Measurements from ENCODE around the gene WNT3. TPM values are rescaled to one million over a fixed set of nuclear protein-coding genes. Genes with fewer than 3 reads are reported as not detected.
A peak's percentile ranks its signal among the peaks of the same experiment; 100 is the strongest.

The WNT3 gene
- total and polyA plus RNA-seq, 4 donors, result 0.74 to 2.9 (median 1.4) TPM

DNA sequence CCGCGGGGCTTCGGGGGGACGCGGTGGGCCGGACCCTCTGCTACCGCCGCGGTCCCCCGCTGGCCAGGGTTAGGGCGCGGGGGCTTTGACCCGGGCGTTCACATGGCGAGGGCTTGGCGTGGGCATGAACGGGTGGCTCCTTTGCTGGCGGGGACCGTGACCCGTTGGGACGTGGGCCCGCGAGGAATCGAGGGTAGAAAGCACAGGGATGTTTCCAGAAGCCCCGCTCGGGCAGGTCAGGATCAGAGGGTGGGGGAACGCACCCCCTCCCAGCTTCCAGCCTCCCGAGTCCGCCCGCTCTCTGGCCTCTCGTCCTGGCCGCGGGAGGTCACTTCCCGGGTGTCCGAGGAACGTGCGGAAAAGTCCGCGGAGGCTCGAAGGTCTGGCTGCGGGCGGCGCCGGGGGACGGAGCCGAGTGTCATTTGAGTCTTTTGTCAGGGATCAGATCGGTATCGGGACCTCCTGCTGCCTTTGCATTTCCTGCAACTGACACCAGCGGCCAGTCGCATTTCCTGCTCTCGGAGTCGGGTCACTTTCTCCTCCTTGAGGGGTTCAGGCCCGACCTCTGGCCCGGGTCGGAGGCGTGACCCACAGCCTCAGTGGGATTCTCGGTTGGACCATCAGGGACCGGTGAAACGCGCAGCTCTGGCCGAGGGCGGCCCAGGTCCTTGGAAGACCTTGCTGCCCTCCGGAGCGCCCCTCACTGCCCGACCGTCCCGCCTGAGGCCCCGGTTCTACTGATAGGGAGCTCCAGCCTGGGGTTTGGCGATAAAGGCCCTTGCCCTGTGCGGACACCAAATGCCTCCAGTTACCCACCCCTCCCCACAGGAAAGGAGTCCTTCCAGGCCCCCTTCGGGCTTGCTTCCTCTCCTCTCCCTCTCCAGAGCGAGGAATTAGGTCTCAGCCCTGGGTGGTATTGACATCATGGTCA lies 702 bp upstream of the WNT3 start:
- H3K9ac ChIP-seq (ENCODE audit: insufficient read depth in 1 of 2, low read length in 2 of 2), result no peak overlapping the region
- peak in 1 of 3 donors; percentile 28 for DNase-seq

DNA sequence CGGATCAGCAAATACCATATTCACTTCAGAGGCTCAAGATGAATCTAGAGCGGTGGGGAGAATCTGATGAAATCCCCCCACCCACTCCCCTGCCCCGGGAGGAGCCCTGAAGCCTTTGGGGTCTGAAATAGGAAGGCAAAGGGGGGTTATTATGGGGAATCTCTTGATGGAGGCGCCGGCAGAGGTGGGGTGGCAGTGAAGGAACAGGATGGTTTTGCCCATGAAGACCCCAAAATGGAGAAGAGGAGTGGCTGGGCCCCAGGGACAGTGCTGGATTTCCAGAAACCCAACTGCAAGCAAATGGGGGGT lies 637 bp downstream of the WNT3 start:
- peaks cover 8 to 88% (median 70%) of the 10 kb centered on the region in 3 donors for H3K27me3 ChIP-seq (ENCODE audit: control insufficient read depth in 3 of 3, insufficient read depth in 3 of 3, low read length in 2 of 3)

More for the DNA sequence above, 702 bp upstream of the WNT3 start:
- no peaks in the 10 kb centered on the region for H3K36me3 ChIP-seq (ENCODE audit: control insufficient read depth in 4 of 4, insufficient read depth in 4 of 4, low read length in 4 of 4)
- no peak overlapping the region for H3K27ac ChIP-seq (ENCODE audit: low read depth in 1 of 2, low read length in 1 of 2)
- peaks cover 0 to 15% (median 0%) of the 10 kb centered on the region in 5 donors for H3K4me1 ChIP-seq (ENCODE audit: control insufficient read depth in 5 of 5, insufficient read depth in 5 of 5, low read length in 5 of 5)
- TF ChIP-seq, protein P1, sequence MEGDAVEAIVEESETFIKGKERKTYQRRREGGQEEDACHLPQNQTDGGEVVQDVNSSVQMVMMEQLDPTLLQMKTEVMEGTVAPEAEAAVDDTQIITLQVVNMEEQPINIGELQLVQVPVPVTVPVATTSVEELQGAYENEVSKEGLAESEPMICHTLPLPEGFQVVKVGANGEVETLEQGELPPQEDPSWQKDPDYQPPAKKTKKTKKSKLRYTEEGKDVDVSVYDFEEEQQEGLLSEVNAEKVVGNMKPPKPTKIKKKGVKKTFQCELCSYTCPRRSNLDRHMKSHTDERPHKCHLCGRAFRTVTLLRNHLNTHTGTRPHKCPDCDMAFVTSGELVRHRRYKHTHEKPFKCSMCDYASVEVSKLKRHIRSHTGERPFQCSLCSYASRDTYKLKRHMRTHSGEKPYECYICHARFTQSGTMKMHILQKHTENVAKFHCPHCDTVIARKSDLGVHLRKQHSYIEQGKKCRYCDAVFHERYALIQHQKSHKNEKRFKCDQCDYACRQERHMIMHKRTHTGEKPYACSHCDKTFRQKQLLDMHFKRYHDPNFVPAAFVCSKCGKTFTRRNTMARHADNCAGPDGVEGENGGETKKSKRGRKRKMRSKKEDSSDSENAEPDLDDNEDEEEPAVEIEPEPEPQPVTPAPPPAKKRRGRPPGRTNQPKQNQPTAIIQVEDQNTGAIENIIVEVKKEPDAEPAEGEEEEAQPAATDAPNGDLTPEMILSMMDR (IDR thresholded peaks at IDR 0.05; ENCODE audit: control extremely low read depth, extremely low read depth), result no peak
- peaks cover 0 to 5% (median 0%) of the 10 kb centered on the region in 4 donors for H3K9me3 ChIP-seq (ENCODE audit: control insufficient read depth in 4 of 4, insufficient read depth in 3 of 4, low read length in 3 of 4)
- peak overlapping the region; percentile 5 for H3K4me3 ChIP-seq
- no peak for ATAC-seq (ENCODE audit: insufficient read depth, low FRiP score)
- WGBS, 2 donors, result 3 to 4% methylated on average over 65 to 72 of the region's 72 CpGs
- peaks cover 8 to 84% (median 69%) of the 10 kb centered on the region in 3 donors for H3K27me3 ChIP-seq (ENCODE audit: control insufficient read depth in 3 of 3, insufficient read depth in 3 of 3, low read length in 2 of 3)

DNA sequence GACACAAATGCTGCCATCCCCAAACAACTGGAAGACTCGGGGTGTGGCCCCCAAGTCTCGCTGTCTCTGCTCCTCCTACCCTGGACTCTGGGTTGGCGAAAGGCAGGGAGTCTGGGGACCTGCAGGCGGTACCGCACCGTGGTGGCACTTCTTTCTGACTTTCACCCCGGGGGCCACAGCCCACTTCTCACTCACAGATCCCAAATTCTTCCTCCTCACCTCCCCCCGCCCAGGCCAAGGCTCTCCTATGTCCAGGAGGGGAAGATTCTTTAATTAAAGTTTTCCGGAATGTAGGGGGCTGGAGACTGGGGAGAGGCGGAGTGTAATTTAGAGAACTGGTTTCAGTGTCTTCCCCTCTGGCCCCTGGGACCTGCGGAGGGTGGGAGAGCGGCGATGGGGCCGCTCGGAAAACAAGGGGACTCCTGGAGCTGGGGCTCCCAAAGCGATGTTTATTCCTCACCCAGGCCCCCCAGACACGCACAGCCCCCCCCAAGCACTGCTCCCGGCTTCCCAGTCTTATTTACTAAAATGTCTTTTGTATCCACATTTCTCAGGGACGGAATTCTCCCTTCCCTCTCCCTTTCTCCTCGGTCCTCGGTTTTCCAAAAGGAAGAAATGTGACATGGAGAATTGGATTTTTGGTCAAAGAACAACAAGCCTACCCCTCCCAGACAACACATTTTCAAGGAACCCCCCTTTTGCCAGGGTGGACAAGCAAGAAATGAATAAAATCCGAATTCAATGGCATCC lies 1.2 kb downstream of the WNT3 start:
- Histone ChIP-seq H3K27me3 (ENCODE audit: control insufficient read depth in 3 of 3, insufficient read depth in 3 of 3, low read length in 2 of 3) (peaks cover 7 to 88% (median 66%) of the 10 kb centered on the region in 3 donors), H3K27ac (ENCODE audit: low read depth in 1 of 2, low read length in 1 of 2) (no peak overlapping the region), H3K4me1 (ENCODE audit: control insufficient read depth in 5 of 5, insufficient read depth in 5 of 5, low read length in 5 of 5) (peaks cover 0 to 14% (median 0%) of the 10 kb centered on the region in 5 donors), H3K9ac (ENCODE audit: insufficient read depth in 1 of 2, low read length in 2 of 2) (no peak overlapping the region), H3K4me3 (no peak overlapping the region), H3K36me3 (ENCODE audit: control insufficient read depth in 4 of 4, insufficient read depth in 4 of 4, low read length in 4 of 4) (no peaks in the 10 kb centered on the region), H3K9me3 (ENCODE audit: control insufficient read depth in 4 of 4, insufficient read depth in 3 of 4, low read length in 3 of 4) (peaks cover 0 to 2% (median 0%) of the 10 kb centered on the region in 4 donors)
- ATAC-seq (ENCODE audit: insufficient read depth, low FRiP score) (no peak), DNase-seq (no peak)
- 12 to 16% methylated on average over 22 of the region's 22 CpGs for WGBS, 2 donors
- TF ChIP-seq, protein P1 (IDR thresholded peaks at IDR 0.05; ENCODE audit: control extremely low read depth, extremely low read depth), result no peak

More for the DNA sequence above, 637 bp downstream of the WNT3 start:
- H3K4me1 ChIP-seq (ENCODE audit: control insufficient read depth in 5 of 5, insufficient read depth in 5 of 5, low read length in 5 of 5), result peaks cover 0 to 15% (median 0%) of the 10 kb centered on the region in 5 donors
- TF ChIP-seq, protein P1 (IDR thresholded peaks at IDR 0.05; ENCODE audit: control extremely low read depth, extremely low read depth), result no peak
- no peaks in the 10 kb centered on the region for H3K36me3 ChIP-seq (ENCODE audit: control insufficient read depth in 4 of 4, insufficient read depth in 4 of 4, low read length in 4 of 4)
- no peak for DNase-seq
- H3K9ac ChIP-seq (ENCODE audit: insufficient read depth in 1 of 2, low read length in 2 of 2), result no peak overlapping the region
- WGBS, 2 donors, result 6 to 14% methylated on average over 5 of the region's 5 CpGs
- no peak for ATAC-seq (ENCODE audit: insufficient read depth, low FRiP score)
- peaks cover 0 to 5% (median 0%) of the 10 kb centered on the region in 4 donors for H3K9me3 ChIP-seq (ENCODE audit: control insufficient read depth in 4 of 4, insufficient read depth in 3 of 4, low read length in 3 of 4)
- no peak overlapping the region for H3K4me3 ChIP-seq
- no peak overlapping the region for H3K27ac ChIP-seq (ENCODE audit: low read depth in 1 of 2, low read length in 1 of 2)
